Upper lobe of left lung (tissue), 6 donors: ENCODE measurements around the gene PTGDS. TPM values are rescaled to one million over a fixed set of nuclear protein-coding genes. Genes with fewer than 3 reads are reported as not detected.

Source experiments
- ATAC-seq, 2 donors: fragments of 200-7000 bp; cut with Tn5 transposase; one replicate each; pipeline ENCODE4 v1.9.1; 2022; ENCODE audit warnings: mild to moderate bottlenecking in 2 of 2, moderate library complexity in 2 of 2; ENCODE audit not compliant: low FRiP score in 2 of 2
- DNase-seq, 2 donors: peaks; one replicate each; pipeline ENCODE4 v3.0.0-alpha.2; 2019 to 2020
- H3K27ac ChIP-seq, 4 donors: fragments of 200-600 bp; sonication (generic); one replicate each; pipeline ENCODE4 v1.5.1; 2016 to 2019
- H3K27me3 ChIP-seq, 4 donors: fragments of 200-600 bp; sonication (generic); one replicate each; pipeline ENCODE4 v1.5.1; 2017 to 2019
- H3K36me3 ChIP-seq, 4 donors: fragments of 200-600 bp; sonication (generic); one replicate each; pipeline ENCODE4 v1.5.1; 2016 to 2019
- H3K4me1 ChIP-seq, 4 donors: fragments of 200-600 bp; sonication (generic); one replicate each; pipeline ENCODE4 v1.5.1; 2018 to 2019
- H3K4me3 ChIP-seq, 4 donors: fragments of 200-600 bp; sonication (generic); one replicate each; pipeline ENCODE4 v1.5.1; 2017 to 2019; ENCODE audit warnings: mild to moderate bottlenecking in 2 of 4, moderate library complexity in 1 of 4
- H3K9me3 ChIP-seq, 4 donors: fragments of 200-600 bp; sonication (generic); one replicate each; pipeline ENCODE4 v1.5.1; 2018 to 2019
- CTCF ChIP-seq, 6 experiments: fragments of 450-650 bp in 4 of 6; fragments of 200-600 bp in 2 of 6; sonication (generic) in 2 of 6; IDR thresholded peaks; one replicate each; pipeline ENCODE4 v1.5.1; 2016 to 2019; ENCODE audit warnings: antibody characterized with exemption in 6 of 6
- EP300 ChIP-seq, 4 donors: sonication (generic); formaldehyde crosslinking; IDR thresholded peaks; one replicate each; pipeline ENCODE4 v1.5.1; 2017; ENCODE audit warnings: antibody characterized with exemption in 4 of 4, control low read depth in 2 of 4
- POLR2A ChIP-seq, 4 donors: fragments of 450-650 bp; IDR thresholded peaks; one replicate each; pipeline ENCODE4 v1.5.1; 2016 to 2017; ENCODE audit warnings: antibody characterized with exemption in 4 of 4, mild to moderate bottlenecking in 2 of 4
- POLR2AphosphoS5 ChIP-seq, 2 donors: sonication (generic); formaldehyde crosslinking; IDR thresholded peaks; one replicate each; pipeline ENCODE4 v1.5.1; 2017; ENCODE audit warnings: antibody characterized with exemption in 2 of 2
- WGBS, 2 donors: methylation state at CpG; one replicate each; pipeline ENCODE4 v1.1.5; 2017 to 2018; 5-methylcytosine and 5-hydroxymethylcytosine counted together
- total RNA-seq, 6 donors: library from RNA; depleted of rRNA in 4 of 6; stranded (reverse); fragments of >200 nt in 4 of 6; gene quantifications; one replicate each; pipeline versions ENCODE4 v1.1.0 to v1.2.1, GENCODE V29; 2016 to 2021
- donor health status: DM: no; HTN: no; CAD: no; lungs with moderate emphysema.
- donor health status: DM: no; HTN: yes; CAD: no; lungs with severe emphysema.

PTGDS gene
- total RNA-seq, 6 donors from 2014 or later = 31.7 to 395 (median 246) TPM

DNA sequence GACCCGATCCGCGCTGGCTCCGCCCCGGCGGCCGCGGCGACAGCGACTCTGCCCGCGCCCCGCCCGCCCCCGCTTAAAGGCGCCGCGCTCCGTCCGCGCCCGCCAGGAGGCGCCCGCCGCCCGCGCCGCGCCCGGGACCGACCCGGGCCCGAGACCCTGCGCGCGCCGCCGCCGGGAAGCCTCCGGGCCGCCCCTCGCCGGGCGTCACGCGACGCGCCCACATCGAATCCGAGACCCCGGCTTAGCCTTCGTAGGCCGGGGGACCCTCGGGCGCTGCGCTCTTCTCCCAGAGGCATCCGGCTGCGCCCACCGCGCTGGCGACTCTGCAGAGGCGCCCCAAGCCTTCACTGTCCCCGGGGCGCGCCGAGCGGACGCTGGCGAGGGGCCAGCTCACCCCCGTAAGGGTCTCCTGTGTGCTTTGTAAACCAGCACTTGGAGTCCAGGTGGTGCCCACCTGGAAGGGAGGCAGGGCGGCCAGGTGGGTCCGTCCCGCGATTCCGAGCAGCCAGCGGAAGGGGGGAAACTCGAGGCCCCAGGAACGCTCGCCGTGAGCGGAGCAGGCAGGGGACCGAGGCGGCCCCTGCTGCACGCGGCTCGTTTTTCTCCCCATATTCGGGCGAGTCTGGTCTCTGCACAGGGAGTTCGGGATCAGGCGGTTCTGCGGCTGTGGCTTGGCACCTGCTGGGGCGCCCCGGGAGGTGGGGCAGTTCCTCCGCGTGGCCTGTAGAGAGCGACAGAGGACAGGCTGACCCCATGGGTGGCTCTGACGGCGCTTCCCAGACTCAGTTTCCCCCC is 51.2 kb downstream of the PTGDS start:
- H3K27me3 ChIP-seq = no peaks in the 10 kb centered on the region
- peak overlapping the region in 3 of 4 donors; percentile 38 to 79 (median 78) for H3K27ac ChIP-seq
- H3K9me3 ChIP-seq = no peaks in the 10 kb centered on the region
- peak overlapping the region; percentile 54 to 72 (median 70) for H3K4me3 ChIP-seq
- WGBS, 2 donors = 0% methylated on average over 11 of the region's 98 CpGs; no CpG with 5 or more reads in 1 of the 2 donors
- peaks cover 30 to 63% (median 46%) of the 10 kb centered on the region in 4 donors for H3K4me1 ChIP-seq
- peak; percentile 78 to 95 for DNase-seq
- peak; percentile 57 to 60 for ATAC-seq
- no peaks in the 10 kb centered on the region for H3K36me3 ChIP-seq
- TF ChIP-seq EP300 (IDR thresholded peaks at IDR 0.05) (no peak), CTCF (IDR thresholded peaks at IDR 0.05) (peak in 5 of 6 experiments; percentile 23 to 63 (median 50))

GRCh38 chr9:137029058-137029936 is 52.0 kb downstream of the PTGDS start:
- H3K9me3 ChIP-seq = no peaks in the 10 kb centered on the region
- H3K27ac ChIP-seq = peak overlapping the region; percentile 71 to 79 (median 76)
- H3K27me3 ChIP-seq = no peaks in the 10 kb centered on the region
- H3K4me1 ChIP-seq = peaks cover 31 to 65% (median 46%) of the 10 kb centered on the region in 4 donors
- TF ChIP-seq CTCF (IDR thresholded peaks at IDR 0.05) (peak; percentile 90 to 95 (median 92)), POLR2A (IDR thresholded peaks at IDR 0.05) (no peak), EP300 (IDR thresholded peaks at IDR 0.05) (no peak)
- peak in 1 of 2 donors; percentile 82 for DNase-seq
- H3K36me3 ChIP-seq = no peaks in the 10 kb centered on the region
- 18 to 25% methylated on average over 14 to 19 of the region's 19 CpGs for WGBS, 2 donors
- peak overlapping the region in 3 of 4 donors; percentile 54 to 72 (median 68) for H3K4me3 ChIP-seq
- peak; percentile 85 to 88 for ATAC-seq

GRCh38 chr9:137030006-137030405 is 52.7 kb downstream of the PTGDS start:
- H3K9me3 ChIP-seq = no peaks in the 10 kb centered on the region
- TF ChIP-seq POLR2A (IDR thresholded peaks at IDR 0.05) (no peak), EP300 (IDR thresholded peaks at IDR 0.05) (no peak), POLR2AphosphoS5 (IDR thresholded peaks at IDR 0.05) (no peak), CTCF (IDR thresholded peaks at IDR 0.05) (no peak)
- WGBS, 2 donors = 50 to 56% methylated on average over 2 to 14 of the region's 15 CpGs

DNA sequence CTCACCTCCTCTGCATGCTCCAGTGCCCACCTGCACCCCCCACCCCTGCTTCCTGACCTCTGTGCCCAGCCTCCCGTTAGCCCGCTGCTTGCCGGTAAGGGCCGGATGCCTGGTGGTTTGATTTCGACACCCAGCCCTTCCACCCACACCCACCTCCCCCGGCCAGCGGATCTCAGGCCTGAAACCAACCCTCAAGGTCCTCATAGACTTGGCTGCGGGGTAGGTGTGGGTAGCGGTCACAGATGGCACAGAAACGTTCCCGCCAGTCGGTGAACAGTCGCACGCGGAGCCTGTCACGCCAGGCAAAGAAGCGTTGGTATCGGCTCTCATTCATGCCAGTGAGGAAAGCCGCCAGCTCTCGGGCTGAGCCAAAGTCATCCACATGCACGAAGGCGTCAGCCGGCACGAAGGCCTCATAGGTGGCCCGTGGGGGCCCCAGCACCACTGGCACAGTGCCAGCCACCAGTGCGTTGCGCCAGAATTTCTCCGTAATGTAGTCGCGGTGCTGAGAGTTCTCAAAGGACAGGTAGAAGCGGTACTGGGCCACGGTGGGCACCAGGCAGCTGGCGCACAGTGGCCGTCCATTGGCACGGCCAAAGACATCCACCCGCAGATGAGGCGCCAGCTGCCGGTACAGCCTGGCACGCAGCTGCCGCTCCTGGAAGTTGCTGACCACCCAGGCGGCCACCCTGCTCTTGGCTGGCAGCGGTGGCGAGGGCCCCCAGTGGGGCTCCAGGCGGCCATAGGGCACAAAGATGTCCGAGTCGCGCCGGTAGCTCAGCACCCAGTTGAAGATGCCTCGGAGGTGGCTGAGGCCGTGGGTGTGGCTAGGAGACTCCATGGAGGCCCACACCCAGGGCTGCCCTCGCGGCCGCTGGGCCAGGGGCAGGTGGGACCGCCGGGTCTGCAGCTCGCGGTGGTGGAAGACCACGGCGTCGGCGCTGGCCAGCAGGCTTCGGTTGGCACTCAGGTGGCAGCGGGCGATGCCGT is 53.5 kb downstream of the PTGDS start:
- peak overlapping the region in 3 of 4 donors; percentile 12 to 38 (median 21) for H3K4me3 ChIP-seq
- peak overlapping the region; percentile 71 to 79 (median 76) for H3K27ac ChIP-seq
- DNase-seq (peak in 1 of 2 donors; percentile 78), ATAC-seq (no peak)
- no peaks in the 10 kb centered on the region for H3K9me3 ChIP-seq
- 74 to 77% methylated on average over 27 to 60 of the region's 65 CpGs for WGBS, 2 donors
- peaks cover 43 to 80% (median 60%) of the 10 kb centered on the region in 4 donors for H3K4me1 ChIP-seq
- no peaks in the 10 kb centered on the region for H3K36me3 ChIP-seq
- H3K27me3 ChIP-seq = no peaks in the 10 kb centered on the region
- TF ChIP-seq POLR2AphosphoS5 (IDR thresholded peaks at IDR 0.05) (peak in 1 of 2 donors; percentile 38), CTCF (IDR thresholded peaks at IDR 0.05) (no peak), EP300 (IDR thresholded peaks at IDR 0.05) (no peak)

More at GRCh38 chr9:137030006-137030405, 52.7 kb downstream of the PTGDS start:
- Histone ChIP-seq H3K36me3 (no peaks in the 10 kb centered on the region), H3K27ac (peak overlapping the region; percentile 71 to 79 (median 76)), H3K4me1 (peaks cover 36 to 73% (median 53%) of the 10 kb centered on the region in 4 donors), H3K4me3 (peak overlapping the region in 3 of 4 donors; percentile 12 to 38 (median 21)), H3K27me3 (no peaks in the 10 kb centered on the region)
- no peak for ATAC-seq
- peak in 1 of 2 donors; percentile 33 for DNase-seq
